K562 (cell line): ENCODE measurements around the gene DCUN1D1. TPM values are rescaled to one million over a fixed set of nuclear protein-coding genes. Genes with fewer than 3 reads are reported as not detected.

Experiments used
- BRF2 ChIP-seq: IDR thresholded peaks from 3 replicates; pipeline ENCODE4 v1.6.1; 2011; ENCODE audit warnings: borderline replicate concordance, mild to moderate bottlenecking; ENCODE audit not compliant: insufficient read length, insufficient read depth
- CBX8 ChIP-seq: fragments of 200-600 bp; sonication (generic); IDR thresholded peaks from 2 replicates; pipeline ENCODE4 v1.6.1; 2012; ENCODE audit warnings: borderline replicate concordance, mixed run types, low read depth, mild to moderate bottlenecking, moderate library complexity, mixed read lengths, low read length, control low read depth, inconsistent platforms; ENCODE audit not compliant: poor library complexity, severe bottlenecking; ENCODE audit errors: extremely low read depth
- CHCHD3 ChIP-seq: fragments of 250-450 bp; sonication (Bioruptor Pico); IDR thresholded peaks from 2 replicates; pipeline ENCODE4 v2.1.2; 2022; ENCODE audit warnings: mild to moderate bottlenecking
- E2F3 ChIP-seq: fragments of 250-450 bp; sonication (Bioruptor Pico); IDR thresholded peaks from 2 replicates; pipeline ENCODE4 v1.4.0; 2020; ENCODE audit warnings: mild to moderate bottlenecking
- EP400 ChIP-seq: fragments of 450-650 bp; IDR thresholded peaks from 2 replicates; pipeline ENCODE4 v1.6.1; 2017; ENCODE audit warnings: antibody characterized with exemption, mild to moderate bottlenecking, moderate library complexity
- FIP1L1 ChIP-seq: fragments of 200-400 bp; formaldehyde crosslinking; IDR thresholded peaks from 2 replicates; pipeline ENCODE4 v1.6.1; 2018; ENCODE audit warnings: mild to moderate bottlenecking, low read depth, low read length; ENCODE audit not compliant: poor library complexity, severe bottlenecking
- KLF13 ChIP-seq: fragments of 450-650 bp; IDR thresholded peaks from 2 replicates; pipeline ENCODE4 v1.6.1; 2016; ENCODE audit warnings: missing genetic modification characterization, low read depth, mild to moderate bottlenecking, missing compliant biosample characterization, moderate library complexity, borderline replicate concordance
- NCOA2 ChIP-seq, 2 experiments: fragments of 450-650 bp; IDR thresholded peaks; 2 replicates each; pipeline ENCODE4 v1.6.1; 2018; ENCODE audit warnings: mild to moderate bottlenecking in 2 of 2, moderate library complexity in 1 of 2; ENCODE audit not compliant: partially characterized antibody in 2 of 2
- SIN3B ChIP-seq: fragments of 450-650 bp; IDR thresholded peaks from 2 replicates; pipeline ENCODE4 v1.6.1; 2017; ENCODE audit warnings: low read depth, mild to moderate bottlenecking, moderate library complexity
- SREBF2 ChIP-seq: sonication (generic); formaldehyde crosslinking; IDR thresholded peaks from 2 replicates; pipeline ENCODE4 v1.4.0; 2020; ENCODE audit warnings: mild to moderate bottlenecking, missing genetic modification reagents
- ZBTB40 ChIP-seq, 2 experiments: fragments of 450-650 bp in 1 of 2; sonication (generic) in 1 of 2; formaldehyde crosslinking in 1 of 2; IDR thresholded peaks; 2 replicates each; pipeline versions ENCODE4 v1.7.1 to v1.9.0; 2016 to 2022; ENCODE audit warnings: inconsistent platforms in 1 of 2, mild to moderate bottlenecking in 1 of 2, missing genetic modification reagents in 1 of 2
- ZNF282 ChIP-seq: sonication (generic); formaldehyde crosslinking; IDR thresholded peaks from 2 replicates; pipeline ENCODE4 v1.8.1; 2023; ENCODE audit warnings: missing genetic modification reagents
- ZNF398 ChIP-seq: fragments of 250-450 bp; sonication (Bioruptor Pico); IDR thresholded peaks from 2 replicates; pipeline ENCODE4 v1.8.0; 2021; ENCODE audit warnings: moderate library complexity, mild to moderate bottlenecking, inconsistent platforms
- polyA plus RNA-seq, 8 experiments: library from polyadenylated mRNA; depleted of rRNA in 4 of 8; stranded (reverse) in 5 of 8; unstranded in 3 of 8; fragments of >200 nt; fragmentation: Nextera tagmentation in 2 of 8; fragmentation: Illumina TruSeq in 1 of 8; extraction: Ambion mirVana in 2 of 8; extraction: Trizol in 1 of 8; gene quantifications; 2 replicates each; pipeline versions ENCODE4 v1.2.1 to v1.2.3, GENCODE V29; 2011 to 2014; ENCODE audit warnings: inconsistent platforms in 1 of 8, missing spikeins in 1 of 8
- total RNA-seq, 7 experiments: library from RNA; depleted of rRNA in 6 of 7; stranded (reverse); fragments of >200 nt in 6 of 7; fragmentation: Illumina TruSeq in 2 of 7; extraction: Trizol in 2 of 7; gene quantifications; 2 replicates each; pipeline versions ENCODE4 v1.2.1 to v1.2.3, GENCODE V29; 2011 to 2021; ENCODE audit warnings: low replicate concordance in 1 of 7

The DCUN1D1 gene
- total and polyA plus RNA-seq, 9 of the 15 experiments (the other 6 are each of a cell fraction or from before 2014, with no cell fraction given) = 11.4 to 46.8 (median 28.2) TPM

- TF ChIP-seq ZBTB40 (IDR thresholded peaks at IDR 0.05) (no peak), ZBTB40 (CRISPR knock-in tag; IDR thresholded peaks at IDR 0.05) (no peak), EP400 (no peak), CBX8 (no peak), BRF2 (no peak), FIP1L1 (no peak), KLF13 (tag) (no peak), NCOA2 (IDR thresholded peaks at IDR 0.05; ENCODE audit: partially characterized antibody in 2 of 2) (no peak), SIN3B (no peak), ZNF282 (no peak), CHCHD3 (no peak), E2F3 (no peak), ZNF398 (CRISPR knock-in tag) (no peak), SREBF2 (no peak)
Observed at GRCh38 chr3:182937293-182938051, 42.9 kb downstream of the DCUN1D1 start (continued).
